ENCODE measurements around the gene OR52E6. TPM values are rescaled to one million over a fixed set of nuclear protein-coding genes. Genes with fewer than 3 reads are reported as not detected.

OR52E6 gene
- total RNA-seq, 2 donors from 2014 or later, result not detected

DNA sequence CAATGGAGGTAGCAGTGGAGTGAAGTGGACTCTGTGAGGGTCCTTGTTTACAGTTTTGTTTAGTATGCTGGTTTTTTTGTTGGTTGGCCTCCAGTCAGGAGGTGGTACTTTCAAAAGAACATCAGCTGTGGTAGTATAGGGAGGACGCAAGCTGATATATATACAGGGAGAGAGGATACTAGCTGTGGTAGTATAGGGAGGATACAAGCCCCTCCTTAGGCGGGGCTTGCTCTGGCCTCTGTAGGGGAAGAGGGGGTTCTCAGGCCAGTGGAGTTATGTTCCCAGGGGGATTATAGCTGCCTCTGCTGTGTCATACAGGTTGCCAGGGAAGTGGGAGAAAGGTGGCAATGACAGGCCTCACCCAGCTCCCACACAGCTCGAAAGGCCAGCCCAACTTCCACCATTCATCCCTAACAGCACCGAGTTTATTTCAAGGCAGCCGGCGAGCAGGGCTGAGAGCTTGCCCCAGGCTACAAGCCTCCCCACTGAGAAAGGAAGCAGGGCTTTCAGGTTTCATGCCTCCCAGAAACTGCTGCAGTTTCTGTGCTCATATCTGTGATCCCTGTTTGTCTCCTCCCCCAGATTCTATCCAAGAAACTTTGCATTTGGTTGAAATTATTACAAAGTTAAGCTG is 10.4 kb downstream of the OR52E6 start:
- peaks cover 12% of the 10 kb centered on the region for H3K27me3 Mint-ChIP-seq
- H3K9me3 ChIP-seq (ENCODE audit: control insufficient read depth, low read length, poor library complexity, severe bottlenecking), result no peaks in the 10 kb centered on the region
- H3K4me1 Mint-ChIP-seq, result no peaks in the 10 kb centered on the region
- no peak for ATAC-seq
- H3K4me3 Mint-ChIP-seq, result no peak overlapping the region
- no peak overlapping the region for H3K27ac Mint-ChIP-seq
- no peaks in the 10 kb centered on the region for H3K36me3 Mint-ChIP-seq (ENCODE audit: low read depth)
- DNase-seq, result no peak

- no peaks in the 10 kb centered on the region for H3K9me3 ChIP-seq (ENCODE audit: control insufficient read depth, low read length, poor library complexity, severe bottlenecking)
- no peaks in the 10 kb centered on the region for H3K27me3 Mint-ChIP-seq
- no peaks in the 10 kb centered on the region for H3K36me3 Mint-ChIP-seq (ENCODE audit: low read depth)
- peaks cover 9% of the 10 kb centered on the region for H3K4me1 Mint-ChIP-seq
- no peak for ATAC-seq
- peak overlapping the region; percentile 80 for H3K27ac Mint-ChIP-seq
- H3K4me3 Mint-ChIP-seq, result peak overlapping the region; percentile 82
- DNase-seq, result no peak
Measured at GRCh38 chr11:5818245-5818886, 23.3 kb downstream of the OR52E6 start.

DNA sequence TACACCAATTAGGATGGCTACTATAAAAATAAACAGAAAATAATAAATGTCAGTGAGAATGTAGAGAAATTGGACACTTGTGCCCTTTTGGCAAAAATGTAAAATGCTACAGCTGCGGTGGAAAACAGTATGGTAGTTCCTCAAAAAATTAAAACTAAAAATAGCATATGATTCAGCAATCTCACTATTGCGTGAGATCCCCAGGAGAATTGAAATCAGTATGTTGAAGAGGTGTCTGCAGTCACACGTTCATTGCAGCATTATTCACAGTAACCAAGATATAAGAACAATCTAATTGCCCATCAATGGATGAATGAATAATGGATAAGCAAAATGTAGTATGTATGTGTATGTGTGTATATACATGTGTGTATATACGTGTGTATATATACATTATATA is 26.2 kb downstream of the OR52E6 start:
- Mint-ChIP-seq H3K36me3 (ENCODE audit: low read depth) (no peaks in the 10 kb centered on the region), H3K27me3 (peaks cover 1% of the 10 kb centered on the region), H3K27ac (no peak overlapping the region), H3K4me3 (no peak overlapping the region), H3K4me1 (peaks cover 11% of the 10 kb centered on the region)
- DNase-seq (no peak), ATAC-seq (no peak)
- no peaks in the 10 kb centered on the region for H3K9me3 ChIP-seq (ENCODE audit: control insufficient read depth, low read length, poor library complexity, severe bottlenecking)

GRCh38 chr11:5809905-5810795 is 31.5 kb downstream of the OR52E6 start:
- no peaks in the 10 kb centered on the region for H3K9me3 ChIP-seq (ENCODE audit: control insufficient read depth, low read length, poor library complexity, severe bottlenecking)
- Mint-ChIP-seq H3K27ac (no peak overlapping the region), H3K4me1 (peaks cover 15% of the 10 kb centered on the region), H3K36me3 (ENCODE audit: low read depth) (peaks cover 4% of the 10 kb centered on the region), H3K4me3 (no peak overlapping the region), H3K27me3 (peaks cover 41% of the 10 kb centered on the region)
- no peak for ATAC-seq
- DNase-seq, result no peak

DNA sequence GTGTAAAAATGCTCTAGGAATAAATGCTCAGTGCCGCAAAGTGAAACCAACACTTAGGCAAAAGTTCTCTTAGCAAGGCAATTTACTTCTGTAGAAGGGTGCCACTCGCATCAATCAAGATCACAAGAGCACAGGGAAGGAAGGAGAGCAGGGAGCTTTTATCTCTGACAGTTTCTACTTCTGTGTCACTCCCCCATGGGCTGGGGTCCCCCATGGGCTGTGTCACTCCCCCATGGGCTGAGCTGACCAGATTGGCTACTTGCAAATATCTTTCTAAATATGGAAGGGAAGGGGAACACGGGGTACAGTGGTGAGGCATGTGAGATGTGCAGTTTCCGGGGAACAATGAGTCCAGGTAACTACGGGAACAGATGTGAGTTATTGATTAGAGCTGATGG is 32.6 kb downstream of the OR52E6 start:
- peak overlapping the region; percentile 95 for H3K4me3 Mint-ChIP-seq
- peak overlapping the region; percentile 75 for H3K27ac Mint-ChIP-seq
- ATAC-seq (peak; percentile 34), DNase-seq (no peak)
- peaks cover 41% of the 10 kb centered on the region for H3K27me3 Mint-ChIP-seq
- peaks cover 12% of the 10 kb centered on the region for H3K4me1 Mint-ChIP-seq
- H3K9me3 ChIP-seq (ENCODE audit: control insufficient read depth, low read length, poor library complexity, severe bottlenecking), result no peaks in the 10 kb centered on the region
- H3K36me3 Mint-ChIP-seq (ENCODE audit: low read depth), result peaks cover 4% of the 10 kb centered on the region

DNA sequence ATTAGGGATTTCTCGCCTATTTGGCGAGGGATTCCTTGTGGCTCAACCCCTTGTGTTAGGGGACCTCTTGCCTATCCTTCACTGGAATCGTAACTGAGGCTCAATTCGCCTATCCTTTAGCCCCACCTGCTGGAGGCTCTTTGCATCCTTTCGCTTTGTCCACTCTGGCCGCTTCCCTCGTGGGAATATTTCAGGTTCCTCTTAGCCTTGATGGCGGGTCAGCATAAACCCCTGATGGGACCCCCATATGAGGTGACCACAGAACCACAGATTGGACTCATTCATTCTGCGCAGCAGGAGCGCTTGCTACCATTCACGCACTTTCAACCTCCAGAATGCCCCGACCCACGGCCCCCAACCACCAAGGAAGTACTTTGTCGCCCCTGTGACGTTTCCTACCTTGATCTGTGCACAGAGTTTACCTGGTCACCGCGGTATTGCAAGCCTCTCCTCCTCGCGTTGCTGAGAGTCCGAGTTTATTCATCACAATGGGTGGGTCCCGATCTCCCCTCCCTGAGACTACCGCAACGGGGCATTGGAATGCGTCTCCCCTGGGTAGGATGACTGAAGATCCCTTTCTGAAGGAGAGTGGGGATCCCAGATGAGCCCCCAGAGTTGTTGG is 33.1 kb downstream of the OR52E6 start, which contains the start of gene OR52N2:
OR52N2 (plus strand) TSS at position 425 of the 622 bp plus-strand sequence. CDS start 11,412 bp downstream, outside the sequence.
- DNase-seq (peak; percentile 47 to 58 (median 52)), ATAC-seq (peak; percentile 90)
- Mint-ChIP-seq H3K4me3 (peak within 1 kb of the TSS; percentile 95), H3K4me1 (peaks cover 12% of the 10 kb centered on the region), H3K36me3 (ENCODE audit: low read depth) (peaks cover 4% of the 10 kb centered on the region), H3K27me3 (peaks cover 41% of the 10 kb centered on the region), H3K27ac (peak within 1 kb of the TSS; percentile 75)
- no peaks in the 10 kb centered on the region for H3K9me3 ChIP-seq (ENCODE audit: control insufficient read depth, low read length, poor library complexity, severe bottlenecking)

GRCh38 chr11:5807580-5807979 is 34.1 kb downstream of the OR52E6 start:
- Mint-ChIP-seq H3K27me3 (peaks cover 41% of the 10 kb centered on the region), H3K4me3 (no peak overlapping the region), H3K27ac (no peak overlapping the region), H3K4me1 (peaks cover 12% of the 10 kb centered on the region), H3K36me3 (ENCODE audit: low read depth) (peaks cover 4% of the 10 kb centered on the region)
- ATAC-seq (no peak), DNase-seq (no peak)
- no peaks in the 10 kb centered on the region for H3K9me3 ChIP-seq (ENCODE audit: control insufficient read depth, low read length, poor library complexity, severe bottlenecking)

- ATAC-seq (no peak), DNase-seq (no peak)
- Mint-ChIP-seq H3K36me3 (ENCODE audit: low read depth) (peaks cover 3% of the 10 kb centered on the region), H3K27me3 (peaks cover 45% of the 10 kb centered on the region), H3K27ac (no peak overlapping the region), H3K4me3 (no peak overlapping the region), H3K4me1 (peaks cover 4% of the 10 kb centered on the region)
- no peaks in the 10 kb centered on the region for H3K9me3 ChIP-seq (ENCODE audit: control insufficient read depth, low read length, poor library complexity, severe bottlenecking)
Measured at GRCh38 chr11:5803982-5804381, 37.7 kb downstream of the OR52E6 start.

DNA sequence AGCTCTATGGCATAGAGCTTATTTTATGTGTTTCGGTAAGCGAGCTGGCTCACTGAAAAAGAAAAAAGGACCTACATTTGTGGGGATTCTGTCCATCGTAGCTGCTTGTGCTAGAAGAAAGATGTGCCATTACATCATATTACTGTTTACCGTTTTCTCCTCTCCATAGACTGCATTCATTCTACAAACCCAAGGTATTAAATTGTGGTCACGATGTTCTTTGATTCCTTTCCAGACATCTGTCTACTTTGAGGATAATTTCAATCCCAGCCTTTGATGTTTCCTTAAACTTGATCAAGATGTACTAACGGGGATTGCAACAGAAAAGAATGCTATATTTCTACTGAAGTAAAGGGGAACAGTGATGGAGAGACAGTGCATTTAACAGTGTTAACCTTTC is 45.2 kb downstream of the OR52E6 start:
- no peak for ATAC-seq
- DNase-seq, result no peak
- no peaks in the 10 kb centered on the region for H3K9me3 ChIP-seq (ENCODE audit: control insufficient read depth, low read length, poor library complexity, severe bottlenecking)
- Mint-ChIP-seq H3K36me3 (ENCODE audit: low read depth) (no peaks in the 10 kb centered on the region), H3K4me1 (no peaks in the 10 kb centered on the region), H3K4me3 (no peak overlapping the region), H3K27ac (no peak overlapping the region), H3K27me3 (peaks cover 42% of the 10 kb centered on the region)

DNA sequence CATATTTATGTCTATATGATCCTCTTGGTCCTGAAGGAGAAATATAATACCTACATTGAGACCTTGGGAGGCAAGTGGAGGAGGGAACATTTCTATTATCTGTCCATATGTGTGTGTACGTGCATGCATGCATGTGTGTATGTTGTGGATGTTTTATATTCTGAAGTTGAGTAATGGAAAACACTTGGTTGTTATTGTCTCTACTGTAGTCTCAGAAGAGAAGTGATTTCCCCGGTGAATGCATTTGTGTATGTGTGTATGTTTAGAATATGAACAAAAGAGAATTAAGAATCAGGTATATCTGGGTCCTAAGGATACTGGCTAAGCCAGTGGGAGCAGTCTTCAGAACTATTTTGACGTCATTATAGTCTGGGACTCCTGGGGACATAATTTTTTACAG is 50.5 kb downstream of the OR52E6 start, which contains the start of gene OR52N1:
OR52N1 (minus strand) TSS at position 101 of the 400 bp plus-strand sequence. CDS start 2,449 bp downstream, outside the sequence.
- H3K9me3 ChIP-seq (ENCODE audit: control insufficient read depth, low read length, poor library complexity, severe bottlenecking), result no peaks in the 10 kb centered on the region
- no peak for ATAC-seq
- no peak for DNase-seq
- H3K36me3 Mint-ChIP-seq (ENCODE audit: low read depth), result no peaks in the 10 kb centered on the region
- H3K27me3 Mint-ChIP-seq, result peaks cover 23% of the 10 kb centered on the region
- H3K27ac Mint-ChIP-seq, result no peak within 1 kb of the TSS
- H3K4me3 Mint-ChIP-seq, result no peak within 1 kb of the TSS
- H3K4me1 Mint-ChIP-seq, result no peaks in the 10 kb centered on the region
